ENCODE measurements around the gene TBC1D30.

DNA sequence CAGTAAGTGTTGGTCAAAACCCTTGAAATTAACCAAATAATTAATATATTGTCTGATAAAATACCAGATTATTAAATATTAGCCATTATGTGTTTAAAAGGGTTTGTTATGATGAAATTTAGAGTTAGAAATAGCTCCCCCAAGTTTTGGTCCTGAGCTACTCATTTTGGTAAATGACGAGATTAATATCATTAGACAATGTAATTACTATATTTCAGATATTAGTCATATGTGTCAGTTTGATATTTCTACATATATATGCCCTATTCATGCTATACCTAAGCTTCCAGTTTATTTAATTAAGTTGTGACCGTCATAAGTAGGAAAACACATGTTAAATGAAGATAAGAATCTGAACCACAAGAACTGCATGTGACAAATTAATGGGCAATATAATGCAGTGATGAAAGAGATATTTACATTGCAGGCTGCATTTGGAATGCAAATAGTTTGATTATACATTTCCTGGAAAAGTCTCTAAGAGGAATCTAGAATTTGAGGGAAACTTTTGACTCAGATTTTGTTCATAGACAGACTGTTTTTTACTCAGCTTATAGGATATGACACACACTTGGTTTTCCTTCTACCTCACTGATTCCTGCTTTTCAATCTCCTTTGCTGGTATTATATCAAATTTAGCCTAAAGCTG is 70.5 kb downstream of the TBC1D30 start:
- no peak for TF ChIP-seq POLR2A (IDR thresholded peaks at IDR 0.05)
- TF ChIP-seq, protein P1, sequence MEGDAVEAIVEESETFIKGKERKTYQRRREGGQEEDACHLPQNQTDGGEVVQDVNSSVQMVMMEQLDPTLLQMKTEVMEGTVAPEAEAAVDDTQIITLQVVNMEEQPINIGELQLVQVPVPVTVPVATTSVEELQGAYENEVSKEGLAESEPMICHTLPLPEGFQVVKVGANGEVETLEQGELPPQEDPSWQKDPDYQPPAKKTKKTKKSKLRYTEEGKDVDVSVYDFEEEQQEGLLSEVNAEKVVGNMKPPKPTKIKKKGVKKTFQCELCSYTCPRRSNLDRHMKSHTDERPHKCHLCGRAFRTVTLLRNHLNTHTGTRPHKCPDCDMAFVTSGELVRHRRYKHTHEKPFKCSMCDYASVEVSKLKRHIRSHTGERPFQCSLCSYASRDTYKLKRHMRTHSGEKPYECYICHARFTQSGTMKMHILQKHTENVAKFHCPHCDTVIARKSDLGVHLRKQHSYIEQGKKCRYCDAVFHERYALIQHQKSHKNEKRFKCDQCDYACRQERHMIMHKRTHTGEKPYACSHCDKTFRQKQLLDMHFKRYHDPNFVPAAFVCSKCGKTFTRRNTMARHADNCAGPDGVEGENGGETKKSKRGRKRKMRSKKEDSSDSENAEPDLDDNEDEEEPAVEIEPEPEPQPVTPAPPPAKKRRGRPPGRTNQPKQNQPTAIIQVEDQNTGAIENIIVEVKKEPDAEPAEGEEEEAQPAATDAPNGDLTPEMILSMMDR (IDR thresholded peaks at IDR 0.05) = no peak
